ENCODE data around the gene NDC1. TPM values are rescaled to one million over a fixed set of nuclear protein-coding genes. Genes with fewer than 3 reads are reported as not detected.

The NDC1 gene
- total RNA-seq, 1 donor from 2014 or later: 94.3 TPM

GRCh38 chr1:53731779-53732305 lies 106.3 kb downstream of the NDC1 start:
- H3K4me2 ChIP-seq: no peak overlapping the region
- Mint-ChIP-seq H3K4me3 (no peak overlapping the region), H3K27me3 (ENCODE audit: insufficient read depth, low read depth) (peaks cover 21% of the 10 kb centered on the region), H3K27ac (no peak overlapping the region), H3K4me1 (peaks cover 24% of the 10 kb centered on the region), H3K9me3 (no peaks in the 10 kb centered on the region), H3K36me3 (no peaks in the 10 kb centered on the region)
- H3K9me3 ChIP-seq (ENCODE audit: low read depth): no peaks in the 10 kb centered on the region
- no peak overlapping the region for H2AFZ ChIP-seq (replicated peaks)
- peaks cover 3% of the 10 kb centered on the region for H4K20me1 ChIP-seq (ENCODE audit: low read depth)
- no peak overlapping the region for H3K4me3 ChIP-seq
- TF ChIP-seq EZH2phosphoT487 (IDR thresholded peaks at IDR 0.05): no peak
- no peak for TF ChIP-seq CTCF (IDR thresholded peaks at IDR 0.05)
- TF ChIP-seq EZH2 (IDR thresholded peaks at IDR 0.05): no peak
- H3K27ac ChIP-seq: no peak overlapping the region
- H3K79me2 ChIP-seq (ENCODE audit: low read depth): no peaks in the 10 kb centered on the region
- H3K36me3 ChIP-seq: no peaks in the 10 kb centered on the region
- no peak overlapping the region for H3K9ac ChIP-seq
- no peak for DNase-seq (ENCODE audit: low spot score)
- peaks cover 8% of the 10 kb centered on the region for H3F3A ChIP-seq (ENCODE audit: low read depth)
- H3K27me3 ChIP-seq: peaks cover 52% of the 10 kb centered on the region
- no peaks in the 10 kb centered on the region for H3K4me1 ChIP-seq

- peaks cover 24% of the 10 kb centered on the region for H3K4me1 Mint-ChIP-seq
- no peak overlapping the region for H3K4me3 ChIP-seq
- H3K9me3 Mint-ChIP-seq: peaks cover 2% of the 10 kb centered on the region
Observed at GRCh38 chr1:53731043-53731600, 107.0 kb downstream of the NDC1 start.

GRCh38 chr1:53730224-53730865 lies 107.8 kb downstream of the NDC1 start:
- Histone ChIP-seq H4K20me1 (ENCODE audit: low read depth) (no peaks in the 10 kb centered on the region), H3F3A (ENCODE audit: low read depth) (no peaks in the 10 kb centered on the region), H3K4me3 (no peak overlapping the region), H3K4me1 (no peaks in the 10 kb centered on the region), H3K36me3 (no peaks in the 10 kb centered on the region), H3K79me2 (ENCODE audit: low read depth) (no peaks in the 10 kb centered on the region), H3K9me3 (ENCODE audit: low read depth) (no peaks in the 10 kb centered on the region), H3K27ac (no peak overlapping the region), H3K9ac (no peak overlapping the region), H3K4me2 (no peak overlapping the region), H3K27me3 (peaks cover 37% of the 10 kb centered on the region), H2AFZ (replicated peaks) (no peak overlapping the region)
- no peaks in the 10 kb centered on the region for H3K36me3 Mint-ChIP-seq
- no peak for DNase-seq (ENCODE audit: low spot score)
- no peak overlapping the region for H3K4me3 Mint-ChIP-seq
- H3K9me3 Mint-ChIP-seq: peaks cover 2% of the 10 kb centered on the region
- peaks cover 8% of the 10 kb centered on the region for H3K27me3 Mint-ChIP-seq (ENCODE audit: insufficient read depth, low read depth)
- H3K4me1 Mint-ChIP-seq: peaks cover 24% of the 10 kb centered on the region
- no peak for TF ChIP-seq EZH2phosphoT487 (IDR thresholded peaks at IDR 0.05)
- no peak for TF ChIP-seq CTCF (IDR thresholded peaks at IDR 0.05)
- TF ChIP-seq EZH2 (IDR thresholded peaks at IDR 0.05): no peak
- no peak overlapping the region for H3K27ac Mint-ChIP-seq

More at GRCh38 chr1:53731043-53731600, 107.0 kb downstream of the NDC1 start:
- Histone ChIP-seq H3K4me2 (no peak overlapping the region), H3K4me1 (no peaks in the 10 kb centered on the region), H3K36me3 (no peaks in the 10 kb centered on the region), H3K9me3 (ENCODE audit: low read depth) (no peaks in the 10 kb centered on the region), H2AFZ (replicated peaks) (no peak overlapping the region), H4K20me1 (ENCODE audit: low read depth) (no peaks in the 10 kb centered on the region), H3K9ac (no peak overlapping the region), H3K27ac (no peak overlapping the region), H3K79me2 (ENCODE audit: low read depth) (no peaks in the 10 kb centered on the region), H3K27me3 (peaks cover 45% of the 10 kb centered on the region), H3F3A (ENCODE audit: low read depth) (peaks cover 3% of the 10 kb centered on the region)
- Mint-ChIP-seq H3K36me3 (no peaks in the 10 kb centered on the region), H3K27ac (no peak overlapping the region), H3K27me3 (ENCODE audit: insufficient read depth, low read depth) (peaks cover 14% of the 10 kb centered on the region), H3K4me3 (no peak overlapping the region)
- TF ChIP-seq EZH2 (IDR thresholded peaks at IDR 0.05) (no peak), CTCF (IDR thresholded peaks at IDR 0.05) (no peak), EZH2phosphoT487 (IDR thresholded peaks at IDR 0.05) (no peak)
- no peak for DNase-seq (ENCODE audit: low spot score)
